ENCODE results near the gene FHAD1. TPM values are rescaled to one million over a fixed set of nuclear protein-coding genes. Genes with fewer than 3 reads are reported as not detected.

FHAD1 gene
- total RNA-seq, 1 experiment from 2014 or later, result 3.5 TPM

- peaks cover 36 to 84% of the 10 kb centered on the region in 2 experiments for H3K4me1 ChIP-seq (ENCODE audit: control insufficient read depth in 1 of 2, insufficient read depth in 2 of 2, low read length in 2 of 2)
- H3K79me2 ChIP-seq (ENCODE audit: insufficient read depth, low read length), result peaks cover 70% of the 10 kb centered on the region
- peak overlapping the region; percentile 79 for H3K4me2 ChIP-seq (ENCODE audit: low read length)
- ChIA-PET CTCF (interaction anchor here (1.8 to 2.1 kb wide), 4 partner anchors 22 to 73 kb away, joined by 5 to 10 read pairs (median 8); partner anchors contain the start of gene TMEM51), POLR2A (no interaction called here), RAD21 (ENCODE audit: low non-redundant PET in 1 of 2, low total read pairs in 2 of 2, uncharacterized antibody in 2 of 2, unreplicated experiment in 2 of 2) (interaction anchor here in 1 of 2 experiments (1.0 kb wide), 1 partner anchor 61 kb away, joined by 3 read pairs; no protein-coding TSS in a partner anchor)
- DNase-seq (ENCODE audit: low read depth, low spot score) (no peak), ATAC-seq (no peak)
- H2AFZ ChIP-seq (ENCODE audit: low read depth, low read length, poor library complexity, severe bottlenecking), result no peak overlapping the region
- BruUV-seq (replicated peaks), result no TSS peak
- TF ChIP-seq CEBPB (IDR thresholded peaks at IDR 0.05; ENCODE audit: low read depth) (no peak), ELF1 (IDR thresholded peaks at IDR 0.05; ENCODE audit: borderline replicate concordance, low read depth) (no peak), RAD21 (IDR thresholded peaks at IDR 0.05; ENCODE audit: low read depth) (no peak)
- H3K27ac ChIP-seq (ENCODE audit: low read depth, low read length), result peak overlapping the region; percentile 64; the same call in 1 of the 2 replicates
- no peaks in the 10 kb centered on the region for H3K27me3 ChIP-seq (ENCODE audit: insufficient read depth, low read length)
- intact Hi-C loops (cut with micrococcal nuclease), result loop anchor here (5.0 kb wide), 2 partner anchors 49 to 74 kb away; partner anchors contain the start of gene TMEM51
- no peaks in the 10 kb centered on the region for H3K9me2 ChIP-seq (ENCODE audit: insufficient read depth)
- H3K9me3 ChIP-seq (ENCODE audit: control insufficient read depth in 1 of 2, insufficient read depth in 1 of 2, low read depth in 1 of 2, low read length in 2 of 2), result no peaks in the 10 kb centered on the region
- no peaks in the 10 kb centered on the region for H3K36me3 ChIP-seq (ENCODE audit: control insufficient read depth in 1 of 2, insufficient read depth in 2 of 2, low read length in 2 of 2)
- peak overlapping the region in 1 of 2 experiments; percentile 35; a peak in 1 of 4 replicates for H3K4me3 ChIP-seq (replicated peaks in 1 of 2; ENCODE audit: low read depth in 1 of 2, low read length in 2 of 2)
- H4K20me1 ChIP-seq (ENCODE audit: insufficient read depth), result no peaks in the 10 kb centered on the region
- H3K9ac ChIP-seq (ENCODE audit: low read length), result peak overlapping the region; percentile 48
These were observed 45.8 kb upstream of the FHAD1 start for GRCh38 chr1:15201221-15201620.

- Histone ChIP-seq H4K20me1 (ENCODE audit: insufficient read depth) (no peaks in the 10 kb centered on the region), H3K4me2 (ENCODE audit: low read length) (peak overlapping the region; percentile 13)
- POLR2A ChIA-PET, result no interaction called here
- TF ChIP-seq EGR1 (IDR thresholded peaks at IDR 0.05; ENCODE audit: low read depth) (no peak), SIN3A (IDR thresholded peaks at IDR 0.05; ENCODE audit: low read depth) (no peak), POLR2AphosphoS5 (IDR thresholded peaks at IDR 0.05; ENCODE audit: low read depth, low read length) (no peak), REST (IDR thresholded peaks at IDR 0.05; ENCODE audit: low read depth) (no peak), POLR2A (IDR thresholded peaks at IDR 0.05; ENCODE audit: borderline replicate concordance, extremely low read depth, insufficient read depth, insufficient read length) (no peak), CEBPB (IDR thresholded peaks at IDR 0.05; ENCODE audit: low read depth) (no peak), CBX3 (IDR thresholded peaks at IDR 0.05; ENCODE audit: low read depth) (no peak), ZBTB33 (IDR thresholded peaks at IDR 0.05; ENCODE audit: extremely low read depth, insufficient replicate concordance, low read length) (no peak), FOSL1 (IDR thresholded peaks at IDR 0.05; ENCODE audit: low read depth) (no peak), TCF7L2 (IDR thresholded peaks at IDR 0.05; ENCODE audit: borderline replicate concordance, extremely low read depth, insufficient read depth, insufficient read length) (no peak)
These were observed 45.0 kb upstream of the FHAD1 start for GRCh38 chr1:15201849-15202551.

More at GRCh38 chr1:15201849-15202551, 45.0 kb upstream of the FHAD1 start:
- Histone ChIP-seq H3K4me1 (ENCODE audit: control insufficient read depth in 1 of 2, insufficient read depth in 2 of 2, low read length in 2 of 2) (peaks cover 37 to 84% of the 10 kb centered on the region in 2 experiments), H3K27me3 (ENCODE audit: insufficient read depth, low read length) (no peaks in the 10 kb centered on the region), H3K9ac (ENCODE audit: low read length) (no peak overlapping the region), H3K27ac (ENCODE audit: low read depth, low read length) (no peak overlapping the region), H3K9me3 (ENCODE audit: control insufficient read depth in 1 of 2, insufficient read depth in 1 of 2, low read depth in 1 of 2, low read length in 2 of 2) (no peaks in the 10 kb centered on the region), H2AFZ (ENCODE audit: low read depth, low read length, poor library complexity, severe bottlenecking) (no peak overlapping the region), H3K79me2 (ENCODE audit: insufficient read depth, low read length) (peaks cover 72% of the 10 kb centered on the region), H3K4me3 (replicated peaks in 1 of 2; ENCODE audit: low read depth in 1 of 2, low read length in 2 of 2) (no peak overlapping the region), H3K36me3 (ENCODE audit: control insufficient read depth in 1 of 2, insufficient read depth in 2 of 2, low read length in 2 of 2) (no peaks in the 10 kb centered on the region), H3K9me2 (ENCODE audit: insufficient read depth) (no peaks in the 10 kb centered on the region)
- ChIA-PET CTCF (interaction anchor here (1.8 kb wide), 1 partner anchor 60 kb away, joined by 5 read pairs; no protein-coding TSS in a partner anchor), RAD21 (ENCODE audit: low non-redundant PET in 1 of 2, low total read pairs in 2 of 2, uncharacterized antibody in 2 of 2, unreplicated experiment in 2 of 2) (no interaction called here)
- intact Hi-C loops (cut with micrococcal nuclease), result loop anchor here (5.0 kb wide), 2 partner anchors 50 to 75 kb away; partner anchors contain the start of gene TMEM51
- ATAC-seq (no peak), DNase-seq (ENCODE audit: low read depth, low spot score) (no peak)
- BruUV-seq (replicated peaks), result no TSS peak

All from HCT116 (cell line).